Neural progenitor cell (in vitro differentiated cells): ENCODE data around the gene CAMSAP1.

ENCODE experiments used
- EZH2 ChIP-seq: fragments of 200-600 bp; sonication (generic); IDR thresholded peaks from 2 replicates; pipeline ENCODE4 v1.6.1; 2017; ENCODE audit warnings: antibody characterized with exemption, mild to moderate bottlenecking, moderate library complexity
- EZH2phosphoT487 ChIP-seq: fragments of 200-600 bp; sonication (generic); IDR thresholded peaks from 2 replicates; pipeline ENCODE4 v1.6.1; 2017; ENCODE audit warnings: antibody characterized with exemption
- TF ChIP-seq, protein P1 (sequence below): fragments of 200-600 bp; sonication (generic); IDR thresholded peaks from 2 replicates; pipeline ENCODE4 v1.5.1; 2017; ENCODE audit warnings: antibody characterized with exemption, mild to moderate bottlenecking

DNA sequence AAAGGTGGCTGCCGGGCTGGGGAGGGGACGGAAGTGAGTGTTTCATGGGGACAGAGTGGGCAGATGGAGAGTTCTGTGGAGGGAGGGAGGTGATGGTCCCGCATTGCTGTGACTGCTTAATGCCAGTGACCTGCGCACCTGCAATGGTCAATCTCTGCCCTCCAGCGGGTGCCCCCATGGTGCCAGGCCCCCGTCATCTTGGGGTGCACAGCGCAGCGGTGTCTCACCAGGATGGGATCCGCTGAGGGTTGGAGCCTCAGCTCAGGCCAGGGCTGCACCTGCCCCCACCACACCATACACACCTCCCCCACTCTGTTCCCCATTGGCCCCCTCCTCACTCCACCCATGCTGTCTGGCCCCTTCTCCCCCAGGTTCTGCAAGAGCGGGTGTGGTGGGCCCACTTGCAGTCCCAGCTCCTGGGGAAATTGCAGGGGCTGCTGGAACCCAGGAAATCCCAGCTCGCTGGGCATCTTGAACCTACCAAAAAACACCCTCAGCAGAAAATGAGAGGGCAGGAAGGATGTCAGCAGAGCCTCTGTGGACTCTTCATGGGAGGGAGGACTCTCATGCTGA is 12.1 kb upstream of the CAMSAP1 start:
- TF ChIP-seq, protein P1, sequence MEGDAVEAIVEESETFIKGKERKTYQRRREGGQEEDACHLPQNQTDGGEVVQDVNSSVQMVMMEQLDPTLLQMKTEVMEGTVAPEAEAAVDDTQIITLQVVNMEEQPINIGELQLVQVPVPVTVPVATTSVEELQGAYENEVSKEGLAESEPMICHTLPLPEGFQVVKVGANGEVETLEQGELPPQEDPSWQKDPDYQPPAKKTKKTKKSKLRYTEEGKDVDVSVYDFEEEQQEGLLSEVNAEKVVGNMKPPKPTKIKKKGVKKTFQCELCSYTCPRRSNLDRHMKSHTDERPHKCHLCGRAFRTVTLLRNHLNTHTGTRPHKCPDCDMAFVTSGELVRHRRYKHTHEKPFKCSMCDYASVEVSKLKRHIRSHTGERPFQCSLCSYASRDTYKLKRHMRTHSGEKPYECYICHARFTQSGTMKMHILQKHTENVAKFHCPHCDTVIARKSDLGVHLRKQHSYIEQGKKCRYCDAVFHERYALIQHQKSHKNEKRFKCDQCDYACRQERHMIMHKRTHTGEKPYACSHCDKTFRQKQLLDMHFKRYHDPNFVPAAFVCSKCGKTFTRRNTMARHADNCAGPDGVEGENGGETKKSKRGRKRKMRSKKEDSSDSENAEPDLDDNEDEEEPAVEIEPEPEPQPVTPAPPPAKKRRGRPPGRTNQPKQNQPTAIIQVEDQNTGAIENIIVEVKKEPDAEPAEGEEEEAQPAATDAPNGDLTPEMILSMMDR = no peak
- TF ChIP-seq EZH2phosphoT487 (no peak), EZH2 (no peak)
